ENCODE measurements around the gene NTSR1.

The NTSR1 gene

GRCh38 chr20:62805711-62806382, 97.2 kb downstream of the NTSR1 start:
- Histone ChIP-seq H3K9ac (ENCODE audit: low read depth in 1 of 2, low read length in 2 of 2) (peak overlapping the region; percentile 69 to 70), H3K27me3 (ENCODE audit: control insufficient read depth in 1 of 2, insufficient read depth in 2 of 2, low read length in 2 of 2) (no peaks in the 10 kb centered on the region), H3K27ac (ENCODE audit: low read depth, low read length) (no peak overlapping the region), H3K4me3 (ENCODE audit: low read depth in 1 of 2, low read length in 2 of 2) (peak overlapping the region; percentile 76 to 84), H3K36me3 (ENCODE audit: control insufficient read depth in 1 of 2, insufficient read depth in 2 of 2, low read length in 2 of 2) (peaks cover 29 to 30% of the 10 kb centered on the region in 2 donors), H3K9me3 (ENCODE audit: control insufficient read depth in 1 of 2, low read length in 2 of 2) (no peaks in the 10 kb centered on the region), H3K4me1 (ENCODE audit: control insufficient read depth in 1 of 2, insufficient read depth in 2 of 2, low read length in 2 of 2) (peaks cover 15 to 27% of the 10 kb centered on the region in 2 donors)

GRCh38 chr20:62806383-62807050, 97.9 kb downstream of the NTSR1 start:
- Histone ChIP-seq H3K27ac (ENCODE audit: low read depth, low read length) (no peak overlapping the region), H3K36me3 (ENCODE audit: control insufficient read depth in 1 of 2, insufficient read depth in 2 of 2, low read length in 2 of 2) (peaks cover 26 to 32% of the 10 kb centered on the region in 2 donors), H3K4me1 (ENCODE audit: control insufficient read depth in 1 of 2, insufficient read depth in 2 of 2, low read length in 2 of 2) (peaks cover 15 to 27% of the 10 kb centered on the region in 2 donors), H3K9me3 (ENCODE audit: control insufficient read depth in 1 of 2, low read length in 2 of 2) (no peaks in the 10 kb centered on the region), H3K9ac (ENCODE audit: low read depth in 1 of 2, low read length in 2 of 2) (peak overlapping the region; percentile 69 to 70), H3K4me3 (ENCODE audit: low read depth in 1 of 2, low read length in 2 of 2) (peak overlapping the region; percentile 76 to 84), H3K27me3 (ENCODE audit: control insufficient read depth in 1 of 2, insufficient read depth in 2 of 2, low read length in 2 of 2) (no peaks in the 10 kb centered on the region)

- H3K27ac ChIP-seq (ENCODE audit: low read depth, low read length), result no peak overlapping the region
Observed at GRCh38 chr20:62807444-62808210, 99.0 kb downstream of the NTSR1 start.

GRCh38 chr20:62808211-62808865, 99.7 kb downstream of the NTSR1 start:
- Histone ChIP-seq H3K9ac (ENCODE audit: low read depth in 1 of 2, low read length in 2 of 2) (no peak overlapping the region), H3K4me1 (ENCODE audit: control insufficient read depth in 1 of 2, insufficient read depth in 2 of 2, low read length in 2 of 2) (peaks cover 15 to 27% of the 10 kb centered on the region in 2 donors), H3K27me3 (ENCODE audit: control insufficient read depth in 1 of 2, insufficient read depth in 2 of 2, low read length in 2 of 2) (no peaks in the 10 kb centered on the region), H3K4me3 (ENCODE audit: low read depth in 1 of 2, low read length in 2 of 2) (no peak overlapping the region), H3K27ac (ENCODE audit: low read depth, low read length) (no peak overlapping the region), H3K36me3 (ENCODE audit: control insufficient read depth in 1 of 2, insufficient read depth in 2 of 2, low read length in 2 of 2) (peaks cover 30 to 42% of the 10 kb centered on the region in 2 donors), H3K9me3 (ENCODE audit: control insufficient read depth in 1 of 2, low read length in 2 of 2) (no peaks in the 10 kb centered on the region)

More at GRCh38 chr20:62807444-62808210, 99.0 kb downstream of the NTSR1 start:
- Histone ChIP-seq H3K4me1 (ENCODE audit: control insufficient read depth in 1 of 2, insufficient read depth in 2 of 2, low read length in 2 of 2) (peaks cover 15 to 27% of the 10 kb centered on the region in 2 donors), H3K9ac (ENCODE audit: low read depth in 1 of 2, low read length in 2 of 2) (no peak overlapping the region), H3K9me3 (ENCODE audit: control insufficient read depth in 1 of 2, low read length in 2 of 2) (no peaks in the 10 kb centered on the region), H3K36me3 (ENCODE audit: control insufficient read depth in 1 of 2, insufficient read depth in 2 of 2, low read length in 2 of 2) (peaks cover 30 to 38% of the 10 kb centered on the region in 2 donors), H3K27me3 (ENCODE audit: control insufficient read depth in 1 of 2, insufficient read depth in 2 of 2, low read length in 2 of 2) (no peaks in the 10 kb centered on the region), H3K4me3 (ENCODE audit: low read depth in 1 of 2, low read length in 2 of 2) (no peak overlapping the region)

- peaks cover 30 to 42% of the 10 kb centered on the region in 2 donors for H3K36me3 ChIP-seq (ENCODE audit: control insufficient read depth in 1 of 2, insufficient read depth in 2 of 2, low read length in 2 of 2)
- peaks cover 15 to 24% of the 10 kb centered on the region in 2 donors for H3K4me1 ChIP-seq (ENCODE audit: control insufficient read depth in 1 of 2, insufficient read depth in 2 of 2, low read length in 2 of 2)
- H3K9me3 ChIP-seq (ENCODE audit: control insufficient read depth in 1 of 2, low read length in 2 of 2), result no peaks in the 10 kb centered on the region
- peaks cover 4 to 7% of the 10 kb centered on the region in 2 donors for H3K27me3 ChIP-seq (ENCODE audit: control insufficient read depth in 1 of 2, insufficient read depth in 2 of 2, low read length in 2 of 2)
- H3K9ac ChIP-seq (ENCODE audit: low read depth in 1 of 2, low read length in 2 of 2), result no peak overlapping the region
- no peak overlapping the region for H3K4me3 ChIP-seq (ENCODE audit: low read depth in 1 of 2, low read length in 2 of 2)
- H3K27ac ChIP-seq (ENCODE audit: low read depth, low read length), result no peak overlapping the region
Observed at GRCh38 chr20:62809530-62810428, 101.1 kb downstream of the NTSR1 start.

GRCh38 chr20:62811320-62811719, 102.7 kb downstream of the NTSR1 start:
- Histone ChIP-seq H3K4me3 (ENCODE audit: low read depth in 1 of 2, low read length in 2 of 2) (no peak overlapping the region), H3K9me3 (ENCODE audit: control insufficient read depth in 1 of 2, low read length in 2 of 2) (no peaks in the 10 kb centered on the region), H3K27me3 (ENCODE audit: control insufficient read depth in 1 of 2, insufficient read depth in 2 of 2, low read length in 2 of 2) (peaks cover 19 to 23% of the 10 kb centered on the region in 2 donors), H3K27ac (ENCODE audit: low read depth, low read length) (no peak overlapping the region), H3K9ac (ENCODE audit: low read depth in 1 of 2, low read length in 2 of 2) (no peak overlapping the region), H3K4me1 (ENCODE audit: control insufficient read depth in 1 of 2, insufficient read depth in 2 of 2, low read length in 2 of 2) (peaks cover 7 to 29% of the 10 kb centered on the region in 2 donors), H3K36me3 (ENCODE audit: control insufficient read depth in 1 of 2, insufficient read depth in 2 of 2, low read length in 2 of 2) (peaks cover 30 to 42% of the 10 kb centered on the region in 2 donors)

- Histone ChIP-seq H3K9ac (ENCODE audit: low read depth in 1 of 2, low read length in 2 of 2) (no peak overlapping the region), H3K27ac (ENCODE audit: low read depth, low read length) (no peak overlapping the region), H3K9me3 (ENCODE audit: control insufficient read depth in 1 of 2, low read length in 2 of 2) (no peaks in the 10 kb centered on the region), H3K27me3 (ENCODE audit: control insufficient read depth in 1 of 2, insufficient read depth in 2 of 2, low read length in 2 of 2) (peaks cover 22 to 26% of the 10 kb centered on the region in 2 donors), H3K4me1 (ENCODE audit: control insufficient read depth in 1 of 2, insufficient read depth in 2 of 2, low read length in 2 of 2) (peaks cover 3 to 28% of the 10 kb centered on the region in 2 donors), H3K36me3 (ENCODE audit: control insufficient read depth in 1 of 2, insufficient read depth in 2 of 2, low read length in 2 of 2) (peaks cover 30 to 42% of the 10 kb centered on the region in 2 donors), H3K4me3 (ENCODE audit: low read depth in 1 of 2, low read length in 2 of 2) (no peak overlapping the region)
Observed at GRCh38 chr20:62811720-62812119, 103.1 kb downstream of the NTSR1 start.
